ENCODE measurements around the gene SIDT1.

The SIDT1 gene

DNA sequence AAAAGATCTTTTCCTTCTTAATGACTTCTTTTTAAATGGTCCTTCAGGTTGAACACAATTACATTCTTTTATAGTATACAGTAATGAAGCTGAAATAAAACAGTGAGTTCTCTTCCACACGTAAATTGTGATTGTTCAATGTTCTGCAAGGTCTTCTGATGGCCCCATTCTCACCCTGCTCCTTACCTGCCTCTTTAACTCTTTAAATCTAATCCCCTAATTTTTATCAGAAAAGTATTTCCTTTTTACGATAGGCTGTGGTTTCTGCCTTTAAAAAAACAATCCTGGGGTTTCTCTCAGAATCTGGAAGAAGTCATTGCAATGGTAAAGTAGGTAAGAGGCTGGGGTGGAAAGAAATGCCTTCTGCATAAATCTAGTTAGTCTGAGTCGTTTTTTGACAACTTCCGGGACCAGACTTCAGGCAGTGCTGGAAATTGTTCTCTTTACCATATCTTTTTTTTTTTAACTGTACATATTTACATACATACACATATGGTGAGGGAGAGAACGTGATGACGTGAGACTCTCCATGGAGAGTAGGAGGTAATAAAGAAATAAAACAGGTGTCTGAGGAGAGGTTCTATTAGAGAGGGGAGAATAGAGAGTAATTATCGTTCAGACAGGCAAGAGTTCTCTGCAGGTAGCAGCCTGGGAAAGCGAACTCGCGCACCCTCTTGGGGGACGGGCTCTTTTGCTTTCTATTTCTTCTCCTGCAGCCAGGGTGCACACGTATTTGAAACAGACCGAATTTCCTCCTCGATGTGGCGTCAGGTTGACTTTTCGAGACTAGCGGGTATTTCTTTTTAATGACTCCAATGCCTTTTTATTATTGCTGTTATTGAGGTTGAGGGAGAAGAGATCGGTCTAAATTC lies at the start of gene SIDT1:
SIDT1 (plus strand) TSS at position 730 of the 872 bp plus-strand sequence. CDS start 467 bp downstream, outside the sequence.
- peak; percentile 79 for DNase-seq

- no peak for DNase-seq
These were observed 47.2 kb upstream of the SIDT1 start for GRCh38 chr3:113485161-113485609.

DNA sequence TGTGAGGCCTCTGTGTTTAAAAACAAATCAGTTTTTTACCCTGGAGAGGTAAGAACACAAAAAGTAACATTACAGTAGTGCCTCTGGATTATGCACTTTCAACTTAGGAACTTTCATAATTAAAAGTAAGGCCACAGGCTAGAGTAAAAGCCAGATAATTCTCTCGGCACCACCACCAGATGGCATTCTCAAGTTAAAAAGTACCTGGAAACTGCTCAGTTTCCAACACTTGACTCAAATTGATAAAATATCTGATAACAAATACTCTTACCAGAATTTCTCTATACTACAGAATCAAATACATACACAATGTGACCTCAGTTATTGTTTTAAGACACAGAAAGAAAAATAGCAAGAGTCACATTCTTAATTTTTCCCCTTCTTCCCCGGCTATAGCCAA lies 37.3 kb upstream of the SIDT1 start:
- DNase-seq, result peak; percentile 38

GRCh38 chr3:113496924-113497323 lies 35.4 kb upstream of the SIDT1 start:
- no peak for DNase-seq

DNA sequence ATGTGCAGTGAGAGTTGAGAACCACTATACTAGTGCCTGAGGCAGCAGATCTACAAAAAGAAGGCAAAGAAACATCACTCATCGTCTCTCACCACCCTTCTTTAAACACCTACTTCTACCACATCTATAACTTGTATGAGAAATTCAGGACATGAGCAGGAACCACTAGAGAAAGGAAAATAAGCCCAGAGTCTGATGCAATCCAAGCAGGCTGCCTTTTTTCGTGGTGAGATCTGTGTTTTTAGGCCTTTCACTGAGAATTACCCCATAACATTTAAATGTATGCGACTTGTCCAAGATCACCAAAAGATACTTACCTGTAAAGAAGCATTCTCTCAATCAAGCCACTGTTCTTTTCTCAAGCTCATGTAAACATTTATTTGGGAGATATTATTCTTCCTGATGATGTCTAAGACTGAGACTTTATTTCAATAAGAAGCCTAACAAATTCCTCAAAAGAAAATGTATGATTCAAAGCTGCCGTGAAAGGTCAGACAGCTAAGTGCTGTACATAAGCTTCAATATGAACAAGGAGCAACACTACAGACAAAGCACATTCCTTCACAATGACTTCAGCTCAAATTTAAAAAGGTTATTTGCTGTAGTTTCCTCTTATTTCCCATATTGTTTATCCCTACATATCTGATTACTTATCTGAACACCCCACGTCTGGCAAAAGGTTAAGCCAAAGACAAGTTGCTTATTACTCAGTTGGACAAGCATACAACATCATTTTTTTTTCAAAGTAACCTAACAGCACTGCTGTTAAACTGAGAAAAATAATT lies 33.9 kb upstream of the SIDT1 start:
- DNase-seq, result no peak

GRCh38 chr3:113499081-113499480 lies 33.3 kb upstream of the SIDT1 start:
- no peak for DNase-seq

- no peak for DNase-seq
These were observed 30.8 kb upstream of the SIDT1 start for GRCh38 chr3:113501597-113501996.

DNA sequence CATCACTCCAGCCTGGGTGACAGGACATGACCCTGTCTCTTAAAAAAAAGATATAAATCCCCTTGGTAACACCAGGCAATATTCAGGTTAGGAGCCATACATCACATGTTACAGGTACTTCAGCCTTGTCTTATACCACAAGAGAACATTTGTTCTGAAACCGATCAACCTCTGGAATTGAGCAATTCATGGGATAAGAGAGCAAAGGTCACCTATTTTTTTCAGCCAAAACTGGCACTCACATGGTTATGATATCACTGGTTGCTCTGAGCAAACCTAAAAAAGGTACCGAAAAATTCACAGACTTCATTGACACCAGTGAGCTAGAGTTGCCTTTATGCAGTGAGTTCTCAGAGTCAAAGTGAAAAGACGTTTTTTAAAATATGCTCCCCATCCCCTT lies 26.5 kb upstream of the SIDT1 start:
- no peak for DNase-seq

- no peak for DNase-seq
These were observed 24.8 kb upstream of the SIDT1 start for GRCh38 chr3:113507501-113508067.

DNA sequence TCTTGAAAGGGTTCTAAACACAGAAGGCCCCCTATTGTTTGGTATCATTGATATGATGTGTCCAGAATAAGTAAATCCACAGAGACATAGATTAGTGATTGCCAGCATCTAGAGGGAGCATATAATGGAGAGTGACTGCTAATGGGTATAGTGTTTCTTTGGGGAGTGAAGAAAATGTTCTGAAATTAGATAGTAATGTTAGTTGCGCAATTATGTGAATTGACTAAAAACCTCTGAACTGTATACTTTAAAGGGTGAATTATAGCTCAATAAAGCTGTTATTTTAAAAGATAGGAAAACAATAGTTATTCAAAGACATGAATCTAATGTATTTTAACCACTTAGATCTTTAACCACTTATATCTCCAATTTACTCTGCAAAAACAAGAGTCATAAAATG lies 23.4 kb upstream of the SIDT1 start:
- DNase-seq, result no peak

DNA sequence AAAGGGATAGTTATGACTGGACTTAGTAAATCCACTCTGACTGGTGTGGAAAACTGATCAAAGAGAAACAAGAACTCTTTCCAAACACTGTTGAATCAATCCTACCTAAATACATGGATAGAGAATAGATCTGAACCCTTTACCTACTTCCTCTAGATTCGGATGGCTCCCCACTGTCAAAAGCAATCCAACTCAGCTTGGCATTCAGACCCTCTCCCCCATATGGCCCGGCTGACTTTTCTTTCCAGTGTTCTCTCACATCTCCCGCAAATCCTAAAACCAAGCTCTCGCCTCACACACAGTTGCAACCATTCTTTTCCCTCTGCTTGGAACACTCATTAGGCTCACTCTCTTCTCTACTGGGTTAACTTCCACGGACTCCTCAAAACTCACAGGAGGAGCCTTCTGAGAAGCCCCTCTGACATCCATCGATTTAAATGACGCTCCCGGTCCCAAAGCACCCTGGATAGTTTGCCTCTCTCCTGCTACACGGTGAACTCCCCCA lies 18.0 kb upstream of the SIDT1 start:
- DNase-seq, result peak; percentile 16

DNA sequence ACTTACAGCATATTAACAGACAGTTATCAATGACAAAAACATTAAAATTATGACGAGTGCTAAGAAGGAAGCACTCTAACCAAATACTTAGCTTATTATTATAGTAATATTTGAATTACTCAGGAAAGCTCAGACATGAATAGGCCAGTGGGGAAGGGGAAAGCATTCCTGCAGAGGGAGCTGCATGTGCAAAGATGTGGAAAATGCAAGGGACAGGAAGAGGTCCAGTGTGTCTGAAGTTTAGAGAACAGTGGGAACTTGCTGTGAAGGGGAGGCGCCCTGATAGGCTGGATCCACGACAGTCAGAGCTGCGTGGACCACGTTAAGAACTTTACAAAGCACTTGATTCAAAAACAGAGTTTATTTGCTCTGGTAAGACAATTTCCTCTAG lies 16.2 kb upstream of the SIDT1 start:
- DNase-seq, result no peak

- DNase-seq, result no peak
These were observed 10.4 kb upstream of the SIDT1 start for GRCh38 chr3:113521981-113522380.

DNA sequence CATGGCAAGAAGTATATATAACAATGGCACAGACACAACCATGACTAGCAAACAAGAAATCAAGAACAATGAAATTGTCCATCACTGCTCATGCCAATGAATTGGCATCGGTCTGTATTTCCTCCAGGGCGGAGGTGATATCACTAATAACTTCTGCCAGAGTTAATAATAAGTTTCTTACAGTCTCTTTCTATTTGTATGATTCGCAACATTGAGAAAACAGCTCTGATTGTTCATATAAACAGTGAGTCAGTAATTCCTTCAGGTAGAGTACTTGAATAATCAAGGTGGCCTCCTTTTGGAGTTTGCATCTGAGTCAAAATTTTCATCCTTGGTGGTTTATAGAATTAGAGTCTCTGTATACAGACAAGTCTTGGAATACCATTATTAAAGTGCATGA lies 9.1 kb upstream of the SIDT1 start:
- DNase-seq, result no peak

DNA sequence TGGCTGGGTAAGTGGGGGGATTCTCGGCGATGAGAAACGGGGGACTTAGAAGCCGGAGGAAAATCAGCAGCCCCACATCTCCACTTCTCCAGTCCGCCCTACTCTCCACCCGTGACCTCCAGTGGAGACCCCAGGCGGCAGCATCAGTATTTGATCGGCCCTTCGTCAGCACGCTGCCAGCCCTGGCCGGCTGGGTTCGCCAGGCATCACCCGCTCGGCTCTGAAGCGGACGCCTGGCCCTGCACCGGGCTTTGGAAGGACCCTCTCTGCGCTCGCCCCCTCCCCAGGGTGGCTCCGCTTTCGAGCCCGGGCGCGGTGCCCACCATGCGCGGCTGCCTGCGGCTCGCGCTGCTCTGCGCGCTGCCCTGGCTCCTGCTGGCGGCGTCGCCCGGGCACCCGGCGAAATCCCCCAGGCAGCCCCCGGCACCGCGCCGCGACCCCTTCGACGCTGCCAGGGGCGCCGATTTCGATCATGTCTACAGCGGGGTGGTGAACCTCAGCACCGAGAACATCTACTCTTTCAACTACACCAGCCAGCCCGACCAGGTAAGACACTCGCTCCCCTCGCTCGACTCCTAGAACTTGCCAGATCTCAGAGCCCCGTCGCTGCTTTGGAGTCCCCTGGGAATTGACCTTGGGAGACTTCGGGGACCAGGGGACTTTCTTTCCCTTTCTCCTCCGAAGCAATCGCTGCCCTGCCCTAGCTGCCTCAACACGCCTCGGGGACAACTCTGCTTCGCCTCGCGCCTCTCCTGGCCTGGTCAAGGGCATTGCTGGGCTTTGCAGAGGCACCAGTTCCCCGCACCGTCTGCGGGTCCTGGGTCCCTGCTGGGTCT lies 561 bp downstream of the SIDT1 start:
- DNase-seq, result peak; percentile 36

DNA sequence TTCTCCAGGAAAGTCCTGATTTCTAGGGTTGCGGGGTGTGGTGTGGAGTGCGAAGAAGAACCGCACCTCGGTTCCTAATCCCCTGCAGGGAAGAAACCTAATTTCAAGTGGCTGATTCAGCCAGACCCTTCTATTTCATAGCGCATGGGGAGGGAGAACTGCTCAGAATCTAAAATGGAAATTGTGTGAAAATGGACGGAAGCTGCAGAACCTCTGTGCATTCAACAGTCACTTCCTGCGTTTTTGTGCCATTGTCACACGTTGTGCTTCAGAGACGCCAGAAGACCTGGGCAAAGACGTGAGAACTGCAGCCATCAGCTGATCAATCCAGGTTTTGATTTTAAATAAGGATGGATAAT lies 1.2 kb downstream of the SIDT1 start:
- DNase-seq, result no peak

DNA sequence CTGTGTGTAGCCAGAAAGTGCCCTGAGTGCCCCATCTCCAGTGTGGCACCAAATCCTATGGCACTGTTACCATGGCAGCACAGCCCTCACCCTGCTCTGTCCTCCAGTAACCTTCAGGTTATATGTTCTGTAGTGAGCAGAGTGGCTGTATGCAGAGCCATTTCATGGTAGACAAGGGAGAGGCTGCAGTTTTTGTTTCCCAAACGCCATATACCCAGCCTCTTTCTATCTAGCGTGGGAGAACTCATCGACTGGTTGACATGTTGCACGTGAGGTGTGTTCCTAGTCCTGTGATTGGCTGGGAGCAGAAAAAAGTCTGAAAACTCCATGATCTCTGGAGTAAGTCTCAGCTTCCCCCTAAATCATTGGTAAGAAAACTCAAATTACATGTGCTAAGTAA lies 2.0 kb downstream of the SIDT1 start:
- DNase-seq, result no peak

- no peak for DNase-seq
These were observed 3.5 kb downstream of the SIDT1 start for GRCh38 chr3:113535898-113536297.

DNA sequence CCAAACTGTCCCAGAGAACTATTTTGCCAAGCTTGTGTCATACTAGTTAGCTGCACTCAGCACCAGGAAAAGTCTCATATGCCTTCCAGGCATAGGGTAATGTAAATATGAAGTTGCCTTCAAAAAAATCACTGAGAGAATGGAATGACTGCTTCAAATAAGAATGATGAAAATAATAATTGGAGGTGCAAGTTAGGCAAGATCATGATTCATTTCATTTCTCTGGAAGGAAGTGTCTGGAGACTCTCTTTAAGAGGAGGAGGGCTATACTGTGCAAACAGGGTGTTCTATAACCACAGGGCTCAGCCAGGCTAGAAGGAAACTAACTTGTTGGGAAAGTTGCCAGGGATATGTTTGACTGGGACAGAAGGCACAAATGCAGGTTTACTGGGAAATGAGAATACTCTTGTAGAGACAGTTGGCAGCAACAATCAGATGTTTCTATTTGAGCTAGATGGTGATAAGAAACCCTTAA lies 4.3 kb downstream of the SIDT1 start:
- DNase-seq, result no peak

- no peak for DNase-seq
These were observed 4.8 kb downstream of the SIDT1 start for GRCh38 chr3:113537155-113537554.

GRCh38 chr3:113541519-113541918 lies 9.2 kb downstream of the SIDT1 start:
- DNase-seq, result no peak

DNA sequence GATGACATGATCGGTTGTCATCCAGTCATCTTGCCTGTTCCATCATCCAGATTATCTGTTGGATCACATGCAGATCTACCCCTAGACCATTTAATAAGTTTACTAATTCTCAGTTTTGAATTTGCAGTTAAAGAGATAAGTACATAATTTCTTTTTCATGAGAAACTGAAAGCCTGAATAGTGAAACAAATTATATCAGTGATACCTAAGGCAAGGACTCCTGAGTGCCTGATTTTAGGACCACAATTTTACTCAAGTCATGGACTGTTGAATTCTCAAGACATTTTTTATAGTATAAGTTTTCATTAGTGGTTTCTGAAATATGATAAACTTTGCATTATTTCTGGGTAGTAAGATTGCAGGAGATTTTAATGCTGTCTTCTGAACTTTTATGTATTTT lies 13.2 kb downstream of the SIDT1 start:
- DNase-seq, result no peak

Measured in RPMI8226 (cell line).